GM12878 (cell line): ENCODE measurements around the gene ABHD17A. TPM values are rescaled to one million over a fixed set of nuclear protein-coding genes. Genes with fewer than 3 reads are reported as not detected.

Experiments used
- ATF7 ChIP-seq: fragments of 450-650 bp; IDR thresholded peaks from 2 replicates; pipeline ENCODE4 v1.6.1; 2016; ENCODE audit warnings: low read depth, mild to moderate bottlenecking
- BMI1 ChIP-seq: fragments of 450-650 bp; IDR thresholded peaks from 2 replicates; pipeline ENCODE4 v1.6.1; 2016; ENCODE audit warnings: mild to moderate bottlenecking, moderate library complexity, borderline replicate concordance
- EP300 ChIP-seq, 2 experiments: fragments of 150-350 bp in 1 of 2; IDR thresholded peaks; 2 replicates each; pipeline ENCODE4 v1.6.1; 2011 to 2012; ENCODE audit warnings: low read depth in 2 of 2, low read length in 2 of 2, borderline replicate concordance in 1 of 2, improper control_type of control experiment in 1 of 2, inconsistent platforms in 1 of 2; ENCODE audit not compliant: control insufficient read depth in 1 of 2
- FOXK2 ChIP-seq: fragments of 450-650 bp; IDR thresholded peaks from 2 replicates; pipeline ENCODE4 v1.6.1; 2017; ENCODE audit warnings: mild to moderate bottlenecking, moderate library complexity
- HDAC2 ChIP-seq: fragments of 200-600 bp; sonication (generic); IDR thresholded peaks from 2 replicates; pipeline ENCODE4 v1.6.1; 2017
- IKZF2 ChIP-seq, 2 experiments: fragments of 450-650 bp; IDR thresholded peaks; 2 replicates each; pipeline ENCODE4 v1.6.1; 2017; ENCODE audit warnings: mild to moderate bottlenecking in 2 of 2, moderate library complexity in 2 of 2
- KDM1A ChIP-seq: fragments of 200-600 bp; sonication (generic); IDR thresholded peaks from 2 replicates; pipeline ENCODE4 v1.6.1; 2016; ENCODE audit warnings: borderline replicate concordance
- MEF2A ChIP-seq: IDR thresholded peaks from 2 replicates; pipeline ENCODE4 v1.6.1; 2011; ENCODE audit warnings: low read depth, mild to moderate bottlenecking, low read length, moderate library complexity; ENCODE audit not compliant: insufficient read depth
- MEF2B ChIP-seq: fragments of 450-650 bp; IDR thresholded peaks from 2 replicates; pipeline ENCODE4 v1.6.1; 2018; ENCODE audit warnings: mild to moderate bottlenecking, moderate library complexity; ENCODE audit not compliant: partially characterized antibody, poor library complexity, severe bottlenecking
- NFIC ChIP-seq: IDR thresholded peaks from 2 replicates; pipeline ENCODE4 v1.6.1; 2012; ENCODE audit warnings: low read depth, mild to moderate bottlenecking, inconsistent platforms, low read length, moderate library complexity
- PAX5 ChIP-seq: IDR thresholded peaks from 2 replicates; pipeline ENCODE4 v1.6.1; 2011; ENCODE audit warnings: low read depth, low read length, borderline replicate concordance
- PML ChIP-seq: IDR thresholded peaks from 2 replicates; pipeline ENCODE4 v1.6.1; 2012; ENCODE audit warnings: low read length, inconsistent platforms
- RBBP5 ChIP-seq: fragments of 200-600 bp; sonication (generic); conservative IDR thresholded peaks from 2 replicates; pipeline ENCODE4 v1.6.1; 2016
- RELA ChIP-seq: fragments of 450-650 bp; IDR thresholded peaks from 2 replicates; pipeline ENCODE4 v1.8.0; 2014; ENCODE audit warnings: borderline replicate concordance; ENCODE audit not compliant: partially characterized antibody
- SMAD5 ChIP-seq: IDR thresholded peaks from 2 replicates; pipeline ENCODE4 v1.6.1; 2016; ENCODE audit warnings: antibody characterized with exemption, low read depth
- STAT1 ChIP-seq: fragments of 450-650 bp; conservative IDR thresholded peaks from 2 replicates; pipeline ENCODE4 v1.6.1; 2014; ENCODE audit warnings: antibody characterized with exemption, mild to moderate bottlenecking
- TCF12 ChIP-seq: IDR thresholded peaks from 2 replicates; pipeline ENCODE4 v1.6.1; 2011; ENCODE audit warnings: low read depth, mild to moderate bottlenecking, low read length
- TCF7 ChIP-seq: IDR thresholded peaks from 2 replicates; pipeline ENCODE4 v1.6.1; 2014; ENCODE audit warnings: antibody characterized with exemption, borderline replicate concordance
- ZNF384 ChIP-seq: IDR thresholded peaks from 2 replicates; pipeline ENCODE4 v1.6.1; 2012; ENCODE audit warnings: low read depth, mild to moderate bottlenecking, low read length, improper control_type of control experiment, borderline replicate concordance
- polyA plus RNA-seq, 11 experiments: library from polyadenylated mRNA; depleted of rRNA in 4 of 11; unstranded in 6 of 11; stranded (reverse) in 5 of 11; fragments of >200 nt; fragmentation: Nextera tagmentation in 4 of 11; fragmentation: Illumina TruSeq in 1 of 11; extraction: Ambion mirVana in 4 of 11; extraction: Trizol in 1 of 11; gene quantifications; 1 replicate in 1 of 11; 2 replicates in 10 of 11; pipeline versions ENCODE4 v1.2.1 to v1.2.3, GENCODE V29; 2011 to 2016; ENCODE audit warnings: inconsistent platforms in 2 of 11, missing spikeins in 2 of 11, low read depth in 1 of 11
- total RNA-seq, 4 experiments: library from RNA; depleted of rRNA in 3 of 4; stranded (reverse); fragments of >200 nt in 3 of 4; fragmentation: Illumina TruSeq in 1 of 4; extraction: Trizol in 1 of 4; gene quantifications; 2 replicates each; pipeline versions ENCODE4 v1.2.1 to v1.2.3, GENCODE V29; 2013 to 2021
- TF ChIP-seq, protein P1 (sequence below): fragments of 450-650 bp; IDR thresholded peaks from 2 replicates; pipeline ENCODE4 v1.6.1; 2017; ENCODE audit warnings: low read depth, mild to moderate bottlenecking, moderate library complexity
- TF ChIP-seq, protein P2 (sequence below): IDR thresholded peaks from 2 replicates; pipeline ENCODE4 v1.6.1; 2011; ENCODE audit warnings: borderline replicate concordance, low read depth, mild to moderate bottlenecking, moderate library complexity, mixed read lengths, low read length; ENCODE audit not compliant: insufficient read depth; ENCODE audit errors: extremely low read length
- TF ChIP-seq, protein P3 (sequence below): fragments of 450-650 bp; IDR thresholded peaks from 2 replicates; pipeline ENCODE4 v1.6.1; 2016; ENCODE audit warnings: mild to moderate bottlenecking
- TF ChIP-seq, protein P4 (sequence below): IDR thresholded peaks from 2 replicates; pipeline ENCODE4 v1.6.1; 2011; ENCODE audit warnings: low read depth, low read length, improper control_type of control experiment, borderline replicate concordance

The ABHD17A gene
- total and polyA plus RNA-seq, 10 of the 15 experiments (the other 5 are each of a cell fraction or from before 2014, with no cell fraction given) = 0.13 to 126 (median 28.8) TPM; not detected in 1

DNA sequence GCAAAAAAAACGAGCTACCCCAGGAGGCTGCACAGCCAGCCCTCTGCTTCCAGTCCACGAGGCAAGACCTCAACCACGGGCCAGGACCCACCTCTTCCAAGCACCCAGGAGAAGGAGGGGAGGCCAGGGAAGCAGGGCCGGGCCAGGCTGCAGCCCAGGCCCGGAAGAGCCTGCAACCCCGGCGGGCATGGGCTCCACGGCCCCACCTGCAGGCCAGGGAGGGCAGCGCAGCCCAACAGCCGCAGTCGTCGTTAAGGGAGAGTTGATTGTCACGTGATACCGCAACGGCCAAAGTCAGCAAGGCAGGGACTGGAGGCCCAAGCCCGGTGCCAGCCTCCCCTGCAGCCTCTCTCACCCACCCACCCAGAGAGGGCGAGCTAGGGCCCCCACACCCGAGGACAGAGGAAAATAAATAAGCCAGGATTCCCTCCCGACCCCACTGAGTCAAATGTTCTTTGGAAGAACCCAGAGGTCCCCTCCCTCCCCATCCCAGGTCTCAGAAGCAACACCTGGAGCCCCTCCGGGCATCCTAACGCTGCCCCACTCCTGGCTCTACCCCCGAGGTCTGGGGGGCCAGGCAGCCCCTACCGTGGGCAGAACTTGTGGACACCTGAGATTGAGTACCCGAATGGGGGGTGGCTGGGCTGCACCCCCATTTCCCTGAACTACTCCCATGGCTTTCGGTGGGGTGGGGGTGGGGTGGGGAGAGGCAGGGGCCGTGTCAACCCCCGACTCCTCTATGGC is 31.8 kb downstream of the ABHD17A start (continued):
- no peak for TF ChIP-seq PML
- TF ChIP-seq, protein P1, sequence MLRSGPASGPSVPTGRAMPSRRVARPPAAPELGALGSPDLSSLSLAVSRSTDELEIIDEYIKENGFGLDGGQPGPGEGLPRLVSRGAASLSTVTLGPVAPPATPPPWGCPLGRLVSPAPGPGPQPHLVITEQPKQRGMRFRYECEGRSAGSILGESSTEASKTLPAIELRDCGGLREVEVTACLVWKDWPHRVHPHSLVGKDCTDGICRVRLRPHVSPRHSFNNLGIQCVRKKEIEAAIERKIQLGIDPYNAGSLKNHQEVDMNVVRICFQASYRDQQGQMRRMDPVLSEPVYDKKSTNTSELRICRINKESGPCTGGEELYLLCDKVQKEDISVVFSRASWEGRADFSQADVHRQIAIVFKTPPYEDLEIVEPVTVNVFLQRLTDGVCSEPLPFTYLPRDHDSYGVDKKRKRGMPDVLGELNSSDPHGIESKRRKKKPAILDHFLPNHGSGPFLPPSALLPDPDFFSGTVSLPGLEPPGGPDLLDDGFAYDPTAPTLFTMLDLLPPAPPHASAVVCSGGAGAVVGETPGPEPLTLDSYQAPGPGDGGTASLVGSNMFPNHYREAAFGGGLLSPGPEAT = no peak
- TF ChIP-seq ATF7 = no peak
- no peak for TF ChIP-seq EP300 (IDR thresholded peaks at IDR 0.05; ENCODE audit: borderline replicate concordance in 1 of 2, control insufficient read depth in 1 of 2, low read depth in 2 of 2, low read length in 2 of 2)
- TF ChIP-seq BMI1 = no peak
- no peak for TF ChIP-seq SMAD5
- TF ChIP-seq MEF2B = peak; percentile 15
- TF ChIP-seq, protein P2, sequence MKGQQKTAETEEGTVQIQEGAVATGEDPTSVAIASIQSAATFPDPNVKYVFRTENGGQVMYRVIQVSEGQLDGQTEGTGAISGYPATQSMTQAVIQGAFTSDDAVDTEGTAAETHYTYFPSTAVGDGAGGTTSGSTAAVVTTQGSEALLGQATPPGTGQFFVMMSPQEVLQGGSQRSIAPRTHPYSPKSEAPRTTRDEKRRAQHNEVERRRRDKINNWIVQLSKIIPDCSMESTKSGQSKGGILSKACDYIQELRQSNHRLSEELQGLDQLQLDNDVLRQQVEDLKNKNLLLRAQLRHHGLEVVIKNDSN = peak; percentile 86
- TF ChIP-seq STAT1 = 0 out of 2 replicates have a peak, but pooled peaks have one; percentile 61
- TF ChIP-seq FOXK2 = no peak
- TF ChIP-seq IKZF2 (IDR thresholded peaks at IDR 0.05) = peak in 1 of 2 experiments; percentile 35; a peak in 1 of 4 replicates
- TF ChIP-seq RELA = no peak
- TF ChIP-seq, protein P3, sequence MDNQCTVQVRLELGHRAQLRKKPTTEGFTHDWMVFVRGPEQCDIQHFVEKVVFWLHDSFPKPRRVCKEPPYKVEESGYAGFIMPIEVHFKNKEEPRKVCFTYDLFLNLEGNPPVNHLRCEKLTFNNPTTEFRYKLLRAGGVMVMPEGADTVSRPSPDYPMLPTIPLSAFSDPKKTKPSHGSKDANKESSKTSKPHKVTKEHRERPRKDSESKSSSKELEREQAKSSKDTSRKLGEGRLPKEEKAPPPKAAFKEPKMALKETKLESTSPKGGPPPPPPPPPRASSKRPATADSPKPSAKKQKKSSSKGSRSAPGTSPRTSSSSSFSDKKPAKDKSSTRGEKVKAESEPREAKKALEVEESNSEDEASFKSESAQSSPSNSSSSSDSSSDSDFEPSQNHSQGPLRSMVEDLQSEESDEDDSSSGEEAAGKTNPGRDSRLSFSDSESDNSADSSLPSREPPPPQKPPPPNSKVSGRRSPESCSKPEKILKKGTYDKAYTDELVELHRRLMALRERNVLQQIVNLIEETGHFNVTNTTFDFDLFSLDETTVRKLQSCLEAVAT = no peak
- no peak for TF ChIP-seq ZNF384
- TF ChIP-seq RBBP5 = no peak
- TF ChIP-seq TCF7 = no peak
- TF ChIP-seq, protein P4, sequence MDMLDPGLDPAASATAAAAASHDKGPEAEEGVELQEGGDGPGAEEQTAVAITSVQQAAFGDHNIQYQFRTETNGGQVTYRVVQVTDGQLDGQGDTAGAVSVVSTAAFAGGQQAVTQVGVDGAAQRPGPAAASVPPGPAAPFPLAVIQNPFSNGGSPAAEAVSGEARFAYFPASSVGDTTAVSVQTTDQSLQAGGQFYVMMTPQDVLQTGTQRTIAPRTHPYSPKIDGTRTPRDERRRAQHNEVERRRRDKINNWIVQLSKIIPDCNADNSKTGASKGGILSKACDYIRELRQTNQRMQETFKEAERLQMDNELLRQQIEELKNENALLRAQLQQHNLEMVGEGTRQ = peak; percentile 70
- no peak for TF ChIP-seq NFIC
- no peak for TF ChIP-seq PAX5
- TF ChIP-seq KDM1A = no peak
- no peak for TF ChIP-seq MEF2A
- no peak for TF ChIP-seq HDAC2
- 0 out of 2 replicates have a peak, but pooled peaks have one; percentile 20 for TF ChIP-seq TCF12
